Fibroblast of upper back skin (primary cell): ENCODE results near the gene PRLH.

ENCODE experiments used
- DNase-seq: peaks from one replicate; pipeline ENCODE4 v3.0.0-alpha.2; 2013

Gene PRLH

GRCh38 chr2:237567276-237568029, 1.1 kb downstream of the PRLH start:
- DNase-seq = no peak

- DNase-seq = no peak
These were observed 1.8 kb downstream of the PRLH start for GRCh38 chr2:237568121-237568660.

GRCh38 chr2:237569041-237569440, 2.7 kb downstream of the PRLH start:
- DNase-seq = no peak

GRCh38 chr2:237569896-237570295, 3.5 kb downstream of the PRLH start:
- no peak for DNase-seq

- no peak for DNase-seq
These were observed 4.5 kb downstream of the PRLH start for GRCh38 chr2:237570776-237571335.

- no peak for DNase-seq
These were observed 5.2 kb downstream of the PRLH start for GRCh38 chr2:237571551-237571950.

- peak; percentile 90 for DNase-seq
These were observed 5.8 kb downstream of the PRLH start for GRCh38 chr2:237572021-237572741.

GRCh38 chr2:237572742-237573101, 6.3 kb downstream of the PRLH start:
- DNase-seq = no peak

GRCh38 chr2:237573721-237574415, 7.5 kb downstream of the PRLH start:
- no peak for DNase-seq

GRCh38 chr2:237574467-237574866, 8.1 kb downstream of the PRLH start:
- DNase-seq = no peak

GRCh38 chr2:237574894-237575868, 8.8 kb downstream of the PRLH start:
- DNase-seq = no peak

GRCh38 chr2:237575869-237576862, 9.8 kb downstream of the PRLH start:
- no peak for DNase-seq

- DNase-seq = no peak
These were observed 10.6 kb downstream of the PRLH start for GRCh38 chr2:237576974-237577373.

- DNase-seq = no peak
These were observed 11.1 kb downstream of the PRLH start for GRCh38 chr2:237577458-237577857.

- no peak for DNase-seq
These were observed 11.8 kb downstream of the PRLH start for GRCh38 chr2:237577956-237578870.

- DNase-seq = no peak
These were observed 15.0 kb downstream of the PRLH start for GRCh38 chr2:237581326-237581725.

- DNase-seq = peak; percentile 72
These were observed 15.7 kb downstream of the PRLH start for GRCh38 chr2:237581751-237582746.
